Peyer's patch (tissue), 4 donors: Measurements from ENCODE around the gene RPTOR. TPM values are rescaled to one million over a fixed set of nuclear protein-coding genes. Genes with fewer than 3 reads are reported as not detected.
A peak's percentile ranks its signal among the peaks of the same experiment; 100 is the strongest.
"Not testable (repeated sequence)": the region's sequence is repeated elsewhere in the genome, so short reads cannot be mapped to it uniquely, and the experiment has no call there.

ENCODE experiments used
- DNase-seq, 3 donors: peaks; one replicate each; pipeline ENCODE4 v3.0.0-alpha.2; 2017 to 2019
- H3K27ac ChIP-seq, 4 donors: fragments of 200-600 bp; sonication (generic); one replicate each; pipeline ENCODE4 v1.5.1; 2016 to 2019
- H3K27me3 ChIP-seq, 2 donors: fragments of 200-600 bp; sonication (generic); one replicate each; pipeline ENCODE4 v1.5.1; 2019
- H3K36me3 ChIP-seq, 3 donors: fragments of 200-600 bp; sonication (generic); one replicate each; pipeline ENCODE4 v1.5.1; 2016 to 2019
- H3K4me1 ChIP-seq, 4 donors: fragments of 200-600 bp; sonication (generic); one replicate each; pipeline ENCODE4 v1.5.1; 2016 to 2019
- H3K4me3 ChIP-seq, 4 donors: fragments of 200-600 bp; sonication (generic); 1 replicate in 3 of 4; 2 replicates in 1 of 4; pipeline ENCODE4 v1.5.1; 2016 to 2019; ENCODE audit warnings: mild to moderate bottlenecking in 1 of 4
- H3K9me3 ChIP-seq, 4 donors: fragments of 200-600 bp; sonication (generic); one replicate each; pipeline ENCODE4 v1.5.1; 2016 to 2019; ENCODE audit warnings: mild to moderate bottlenecking in 1 of 4
- POLR2A ChIP-seq, 2 donors: fragments of 450-650 bp; IDR thresholded peaks; one replicate each; pipeline ENCODE4 v1.5.1; 2017; ENCODE audit warnings: antibody characterized with exemption in 2 of 2, mild to moderate bottlenecking in 2 of 2, moderate library complexity in 2 of 2
- total RNA-seq, 4 donors: library from RNA; depleted of rRNA; stranded (reverse); fragments of >200 nt; gene quantifications; one replicate each; pipeline ENCODE4 v1.1.0, GENCODE V29; 2016
- TF ChIP-seq, protein P1 (sequence below), 6 experiments: fragments of 450-650 bp in 4 of 6; fragments of 200-600 bp in 2 of 6; sonication (generic) in 1 of 6; IDR thresholded peaks; one replicate each; pipeline ENCODE4 v1.5.1; 2017 to 2019; ENCODE audit warnings: antibody characterized with exemption in 6 of 6, mild to moderate bottlenecking in 3 of 6, moderate library complexity in 1 of 6

RPTOR gene
- total RNA-seq, 4 donors from 2014 or later = 42.4 to 73.6 (median 64.2) TPM

DNA sequence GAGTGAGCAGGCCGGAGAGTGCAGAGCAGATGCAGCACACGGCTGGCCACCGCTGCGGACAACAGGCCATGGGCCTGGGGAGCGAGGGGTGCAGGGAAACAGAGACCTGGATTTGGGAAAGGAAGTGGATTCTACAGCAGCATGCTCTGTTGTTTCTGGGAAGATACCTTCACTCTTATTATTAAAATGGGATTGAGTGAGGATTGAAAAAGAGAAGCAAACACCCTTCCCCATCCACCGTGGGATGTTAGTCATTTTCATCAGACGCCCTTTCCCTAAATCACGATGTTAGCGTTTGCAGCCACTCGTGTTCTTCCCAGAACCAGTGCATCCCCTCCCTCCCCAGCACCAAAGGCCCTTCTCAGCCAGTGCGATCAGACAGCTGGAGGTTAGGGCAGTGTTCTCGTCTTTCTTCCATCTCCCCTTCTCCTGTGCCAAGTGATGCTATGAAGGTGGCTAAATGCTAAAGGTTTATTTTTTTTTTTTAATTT lies 250.5 kb downstream of the RPTOR start:
- DNase-seq = no peak
- peak overlapping the region in 2 of 4 donors; percentile 56 to 79 for H3K27ac ChIP-seq
- TF ChIP-seq POLR2A (IDR thresholded peaks at IDR 0.05) = no peak
- TF ChIP-seq, protein P1, sequence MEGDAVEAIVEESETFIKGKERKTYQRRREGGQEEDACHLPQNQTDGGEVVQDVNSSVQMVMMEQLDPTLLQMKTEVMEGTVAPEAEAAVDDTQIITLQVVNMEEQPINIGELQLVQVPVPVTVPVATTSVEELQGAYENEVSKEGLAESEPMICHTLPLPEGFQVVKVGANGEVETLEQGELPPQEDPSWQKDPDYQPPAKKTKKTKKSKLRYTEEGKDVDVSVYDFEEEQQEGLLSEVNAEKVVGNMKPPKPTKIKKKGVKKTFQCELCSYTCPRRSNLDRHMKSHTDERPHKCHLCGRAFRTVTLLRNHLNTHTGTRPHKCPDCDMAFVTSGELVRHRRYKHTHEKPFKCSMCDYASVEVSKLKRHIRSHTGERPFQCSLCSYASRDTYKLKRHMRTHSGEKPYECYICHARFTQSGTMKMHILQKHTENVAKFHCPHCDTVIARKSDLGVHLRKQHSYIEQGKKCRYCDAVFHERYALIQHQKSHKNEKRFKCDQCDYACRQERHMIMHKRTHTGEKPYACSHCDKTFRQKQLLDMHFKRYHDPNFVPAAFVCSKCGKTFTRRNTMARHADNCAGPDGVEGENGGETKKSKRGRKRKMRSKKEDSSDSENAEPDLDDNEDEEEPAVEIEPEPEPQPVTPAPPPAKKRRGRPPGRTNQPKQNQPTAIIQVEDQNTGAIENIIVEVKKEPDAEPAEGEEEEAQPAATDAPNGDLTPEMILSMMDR (IDR thresholded peaks at IDR 0.05) = no peak
- H3K4me1 ChIP-seq = peaks cover 0 to 40% (median 4%) of the 10 kb centered on the region in 4 donors
- no peak overlapping the region for H3K4me3 ChIP-seq
- H3K27me3 ChIP-seq = no peaks in the 10 kb centered on the region
- H3K36me3 ChIP-seq = no peaks in the 10 kb centered on the region
- no peaks in the 10 kb centered on the region for H3K9me3 ChIP-seq

DNA sequence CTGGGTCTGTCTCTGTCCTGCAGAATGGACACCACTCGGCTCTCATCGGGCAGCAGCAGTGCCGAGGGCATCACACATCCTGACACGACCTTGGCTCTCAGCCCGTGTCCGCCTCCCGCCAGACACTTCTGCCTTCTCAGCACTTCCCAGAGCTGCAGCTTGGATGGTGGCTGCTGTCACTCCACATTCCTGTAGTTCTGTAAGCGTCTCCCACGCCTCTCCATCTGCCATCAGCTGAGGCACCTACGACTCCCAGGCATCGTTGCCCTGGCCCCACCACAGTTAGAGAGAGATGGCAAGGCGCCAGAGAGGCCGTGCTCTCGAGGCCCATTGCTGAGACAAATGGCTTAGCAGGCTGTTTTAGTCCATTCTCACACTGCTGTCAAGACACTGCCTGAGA lies 251.1 kb downstream of the RPTOR start:
- Histone ChIP-seq H3K4me3 (no peak overlapping the region), H3K36me3 (no peaks in the 10 kb centered on the region), H3K4me1 (peaks cover 0 to 37% (median 4%) of the 10 kb centered on the region in 4 donors), H3K27ac (no peak overlapping the region), H3K9me3 (no peaks in the 10 kb centered on the region), H3K27me3 (no peaks in the 10 kb centered on the region)
- no peak for TF ChIP-seq POLR2A (IDR thresholded peaks at IDR 0.05)
- TF ChIP-seq, protein P1 (IDR thresholded peaks at IDR 0.05) = no peak
- no peak for DNase-seq

DNA sequence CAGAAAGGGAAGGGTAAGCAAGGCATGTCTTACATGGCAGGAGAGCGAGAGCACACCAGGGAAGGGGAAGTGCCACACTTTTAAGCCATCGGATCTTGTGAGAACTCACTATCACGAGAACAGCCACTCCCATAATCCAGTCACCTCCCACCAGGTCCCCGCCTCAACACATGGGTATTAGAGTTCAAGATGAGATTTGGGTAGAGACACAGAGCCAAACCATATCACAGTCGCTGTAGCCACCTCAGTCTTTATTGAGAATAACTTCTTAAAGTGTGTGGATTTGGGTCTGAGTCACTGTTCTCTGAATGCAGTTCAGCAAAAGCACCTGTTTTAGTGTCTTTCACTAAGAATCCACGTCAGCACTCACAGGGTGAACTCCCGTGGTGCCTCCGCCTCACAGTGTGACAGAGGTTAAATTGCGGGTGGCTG lies 251.8 kb downstream of the RPTOR start:
- no peaks in the 10 kb centered on the region for H3K27me3 ChIP-seq
- H3K4me3 ChIP-seq = no peak overlapping the region
- H3K4me1 ChIP-seq = peaks cover 0 to 32% (median under 1%) of the 10 kb centered on the region in 4 donors
- no peaks in the 10 kb centered on the region for H3K36me3 ChIP-seq
- TF ChIP-seq, protein P1 (IDR thresholded peaks at IDR 0.05) = no peak
- no peak for TF ChIP-seq POLR2A (IDR thresholded peaks at IDR 0.05)
- no peak for DNase-seq
- H3K9me3 ChIP-seq = no peaks in the 10 kb centered on the region
- no peak overlapping the region for H3K27ac ChIP-seq

DNA sequence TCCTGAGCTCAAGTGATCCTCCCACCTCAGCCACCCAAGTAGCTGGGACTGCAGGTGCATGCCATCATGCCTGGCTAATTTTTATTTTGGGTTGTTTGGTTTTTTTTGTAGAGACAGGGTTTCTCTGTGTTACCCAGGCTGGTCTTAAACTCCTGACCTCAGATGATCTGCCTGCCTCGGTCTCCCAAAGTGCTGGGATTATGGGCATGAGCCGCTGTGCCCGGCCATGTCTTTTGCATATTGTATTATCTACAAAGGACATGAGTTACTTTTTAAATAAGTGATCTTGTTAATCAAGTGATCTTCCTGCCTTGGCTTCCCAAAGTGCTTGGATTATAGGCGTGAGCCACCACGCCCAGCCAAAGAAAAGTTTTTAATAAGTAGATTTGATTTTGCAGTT lies 252.6 kb downstream of the RPTOR start:
- H3K4me3 ChIP-seq, DNase-seq, H3K9me3 ChIP-seq, H3K27ac ChIP-seq, H3K36me3 ChIP-seq, H3K27me3 ChIP-seq: not testable (repeated sequence)
- peaks cover 0 to 24% (median 0%) of the 10 kb centered on the region in 4 donors for H3K4me1 ChIP-seq

DNA sequence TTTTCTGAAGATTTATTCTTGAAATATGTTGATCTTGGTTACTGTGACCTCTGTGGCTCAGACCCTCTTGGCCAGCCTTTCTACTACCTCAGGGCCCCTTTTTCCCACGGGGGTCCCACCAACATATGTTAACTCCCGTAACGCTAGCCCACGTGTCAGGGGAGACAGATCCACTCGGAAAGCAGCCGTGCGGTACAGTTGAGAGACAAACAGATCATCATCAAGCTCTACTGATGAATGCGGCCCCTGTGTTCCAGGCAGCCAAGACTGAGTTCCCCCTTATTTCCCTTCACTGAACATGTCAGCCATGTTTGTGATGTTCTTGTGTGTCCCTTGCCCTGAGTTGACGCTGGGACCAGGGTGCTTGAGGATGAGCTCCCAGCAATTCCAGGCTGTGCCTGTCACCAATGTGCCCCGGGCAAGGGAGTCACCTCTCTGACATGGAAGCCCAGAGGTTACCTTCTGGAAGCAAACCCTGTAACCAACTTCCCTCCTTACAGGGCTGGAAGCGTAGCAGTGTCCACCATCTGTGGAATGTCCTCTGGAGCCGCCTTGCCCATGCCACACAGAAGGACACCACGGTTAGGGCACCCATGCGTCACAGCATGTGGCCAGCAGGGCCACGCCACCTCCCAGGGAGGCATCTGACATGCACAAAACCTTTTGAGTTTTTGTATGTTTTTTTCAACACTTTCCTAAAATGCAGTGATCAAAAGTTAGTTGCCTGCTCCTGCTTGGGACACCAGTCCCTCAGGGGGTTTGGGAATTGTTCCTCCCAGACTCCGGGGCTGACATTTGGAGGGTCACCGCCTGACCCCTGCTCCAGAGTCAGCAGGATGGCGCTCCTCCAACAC lies 253.3 kb downstream of the RPTOR start:
- H3K27ac ChIP-seq = no peak overlapping the region
- no peak overlapping the region for H3K4me3 ChIP-seq
- no peaks in the 10 kb centered on the region for H3K27me3 ChIP-seq
- DNase-seq = no peak
- no peaks in the 10 kb centered on the region for H3K36me3 ChIP-seq
- no peak for TF ChIP-seq POLR2A (IDR thresholded peaks at IDR 0.05)
- TF ChIP-seq, protein P1 (IDR thresholded peaks at IDR 0.05) = no peak
- no peaks in the 10 kb centered on the region for H3K9me3 ChIP-seq
- peaks cover 0 to 17% (median 0%) of the 10 kb centered on the region in 4 donors for H3K4me1 ChIP-seq
